Measurements from ENCODE around the gene GMEB2. TPM values are rescaled to one million over a fixed set of nuclear protein-coding genes. Genes with fewer than 3 reads are reported as not detected.
"Not testable (repeated sequence)": the region's sequence is repeated elsewhere in the genome, so short reads cannot be mapped to it uniquely, and the experiment has no call there.

The GMEB2 gene
- total RNA-seq, 6 experiments from 2014 or later, result 3.2 to 7.0 (median 5.1) TPM

DNA sequence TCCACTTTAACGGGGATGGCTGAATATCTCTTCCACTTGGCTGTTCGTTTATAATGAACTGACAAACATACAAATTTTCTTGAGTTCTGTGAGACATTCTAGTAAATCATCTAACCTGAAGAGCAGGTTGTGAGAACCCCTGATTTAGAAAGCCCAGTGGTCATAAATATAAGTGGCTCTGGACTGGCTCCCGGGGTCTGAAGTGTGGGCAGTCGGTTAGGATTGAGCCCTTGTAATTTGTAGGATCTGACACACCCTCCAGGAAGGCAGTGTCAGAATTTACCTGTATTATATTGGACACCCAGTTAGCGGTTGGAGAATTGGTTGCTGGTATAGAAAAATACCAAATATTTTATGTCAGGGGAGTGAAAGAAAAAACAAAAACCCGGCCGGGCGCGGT is 6.8 kb upstream of the GMEB2 start:
- intact Hi-C loops (cut with DNase I), result no loop called here
- no peak for TF ChIP-seq POLR2A (IDR thresholded peaks at IDR 0.05)
- TF ChIP-seq, protein P1, sequence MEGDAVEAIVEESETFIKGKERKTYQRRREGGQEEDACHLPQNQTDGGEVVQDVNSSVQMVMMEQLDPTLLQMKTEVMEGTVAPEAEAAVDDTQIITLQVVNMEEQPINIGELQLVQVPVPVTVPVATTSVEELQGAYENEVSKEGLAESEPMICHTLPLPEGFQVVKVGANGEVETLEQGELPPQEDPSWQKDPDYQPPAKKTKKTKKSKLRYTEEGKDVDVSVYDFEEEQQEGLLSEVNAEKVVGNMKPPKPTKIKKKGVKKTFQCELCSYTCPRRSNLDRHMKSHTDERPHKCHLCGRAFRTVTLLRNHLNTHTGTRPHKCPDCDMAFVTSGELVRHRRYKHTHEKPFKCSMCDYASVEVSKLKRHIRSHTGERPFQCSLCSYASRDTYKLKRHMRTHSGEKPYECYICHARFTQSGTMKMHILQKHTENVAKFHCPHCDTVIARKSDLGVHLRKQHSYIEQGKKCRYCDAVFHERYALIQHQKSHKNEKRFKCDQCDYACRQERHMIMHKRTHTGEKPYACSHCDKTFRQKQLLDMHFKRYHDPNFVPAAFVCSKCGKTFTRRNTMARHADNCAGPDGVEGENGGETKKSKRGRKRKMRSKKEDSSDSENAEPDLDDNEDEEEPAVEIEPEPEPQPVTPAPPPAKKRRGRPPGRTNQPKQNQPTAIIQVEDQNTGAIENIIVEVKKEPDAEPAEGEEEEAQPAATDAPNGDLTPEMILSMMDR (IDR thresholded peaks at IDR 0.05), result no peak
- peaks cover 0 to 4% (median 0%) of the 10 kb centered on the region in 4 donors for H3K4me1 ChIP-seq
- no peaks in the 10 kb centered on the region for H3K36me3 ChIP-seq
- ATAC-seq (no peak), DNase-seq (no peak)
- H3K27ac ChIP-seq, result no peak overlapping the region
- H3K4me3 ChIP-seq, result no peak overlapping the region
- H3K9me3 ChIP-seq, result no peaks in the 10 kb centered on the region
- 78% methylated on average over 9 of the region's 9 CpGs for WGBS (ENCODE audit: insufficient coverage, low coverage, low lambda C conversion rate, missing lambda C conversion rate)
- no peaks in the 10 kb centered on the region for H3K27me3 ChIP-seq

DNA sequence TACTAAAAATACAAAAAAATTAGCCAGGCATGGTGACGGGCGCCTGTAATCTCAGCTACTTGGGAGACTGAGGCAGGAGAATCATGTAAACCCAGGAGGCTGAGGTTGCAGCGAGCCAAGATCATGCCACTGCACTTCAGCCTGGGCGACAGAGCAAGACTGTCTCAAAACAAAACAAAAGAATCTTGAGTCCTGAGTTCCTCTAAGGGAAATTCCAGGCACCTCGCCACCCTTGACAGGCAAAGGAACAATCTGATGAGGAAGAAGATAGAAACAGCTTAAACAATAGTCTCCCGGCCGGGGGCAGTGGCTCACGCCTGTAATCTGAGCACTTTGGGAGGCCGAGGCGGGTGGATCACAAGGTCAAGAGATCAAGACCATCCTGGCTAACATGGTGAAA is 4.5 kb upstream of the GMEB2 start:
- H3K27ac ChIP-seq; intact Hi-C loops (cut with DNase I); H3K36me3 ChIP-seq; H3K9me3 ChIP-seq; H3K4me3 ChIP-seq; ATAC-seq; H3K27me3 ChIP-seq: not testable (repeated sequence)
- H3K4me1 ChIP-seq, result peaks cover 0 to 11% (median 0%) of the 10 kb centered on the region in 4 donors
- 58% methylated on average over 7 of the region's 10 CpGs for WGBS (ENCODE audit: insufficient coverage, low coverage, low lambda C conversion rate, missing lambda C conversion rate)
- peak in 1 of 3 donors; percentile 20 for DNase-seq

DNA sequence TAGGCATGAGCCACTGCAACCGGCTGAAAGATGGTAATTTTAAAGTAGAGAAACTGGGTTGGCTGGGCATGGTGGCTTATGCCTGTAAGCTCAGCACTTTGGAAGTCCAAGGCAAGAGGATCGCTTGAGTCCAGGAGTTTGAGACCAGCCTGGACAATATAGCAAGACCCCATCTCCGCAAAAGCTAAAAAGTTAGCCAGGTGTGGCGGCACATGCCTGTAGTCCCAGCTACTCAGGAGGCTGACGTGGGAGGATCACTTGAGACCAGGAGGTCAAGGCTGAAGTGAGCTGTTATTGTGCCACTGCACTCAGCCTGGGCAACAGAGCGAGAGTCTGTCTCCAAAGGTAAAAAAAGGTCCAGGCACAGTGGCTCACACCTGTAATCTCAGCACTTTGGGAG is 4.1 kb upstream of the GMEB2 start:
- WGBS (ENCODE audit: insufficient coverage, low coverage, low lambda C conversion rate, missing lambda C conversion rate), result 92% methylated on average over 6 of the region's 6 CpGs
- intact Hi-C loops (cut with DNase I); H3K27me3 ChIP-seq; H3K36me3 ChIP-seq; H3K4me3 ChIP-seq; H3K27ac ChIP-seq; H3K9me3 ChIP-seq; ATAC-seq: not testable (repeated sequence)
- peak in 1 of 3 donors; percentile 5 for DNase-seq
- H3K4me1 ChIP-seq, result peaks cover 0 to 11% (median 0%) of the 10 kb centered on the region in 4 donors

DNA sequence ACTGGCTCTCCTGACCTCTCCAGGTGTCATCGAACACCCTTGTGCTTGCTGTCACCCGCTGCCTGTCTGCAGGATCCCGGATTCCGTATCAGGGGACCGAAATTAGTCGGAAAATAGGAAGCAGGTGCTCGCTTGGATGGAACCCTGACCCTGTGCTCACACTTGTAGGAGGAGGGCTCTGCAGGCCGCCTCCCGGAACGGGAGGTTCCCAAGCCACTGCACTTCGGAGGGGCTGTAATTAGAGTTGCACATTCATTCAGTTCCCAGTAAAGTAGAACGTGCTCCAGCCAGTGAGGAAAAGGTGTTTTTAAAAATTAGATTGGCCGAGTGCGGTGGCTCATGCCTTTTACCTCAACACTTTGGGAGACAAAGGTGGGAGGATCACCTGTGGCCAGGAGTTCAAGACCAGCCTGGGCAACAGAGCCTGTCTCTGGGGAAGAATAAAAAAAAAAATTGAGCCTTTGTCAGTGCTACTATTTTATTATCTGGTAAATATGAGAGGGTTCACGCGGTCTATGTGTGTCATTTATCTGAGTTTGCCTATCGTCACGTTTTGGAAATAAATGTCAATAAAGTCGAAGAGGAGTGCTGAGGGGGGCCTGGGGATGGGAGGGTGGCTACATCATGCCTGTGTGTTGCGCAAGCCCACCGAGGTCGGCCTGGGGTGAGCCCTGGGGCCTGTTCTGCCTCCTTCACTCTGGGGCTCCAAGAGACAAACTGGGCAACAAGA is 1.5 kb upstream of the GMEB2 start:
- H3K4me1 ChIP-seq, result peaks cover 0 to 11% (median 0%) of the 10 kb centered on the region in 4 donors
- ATAC-seq (peak; percentile 67 to 71 (median 70)), DNase-seq (peak; percentile 64 to 73 (median 72))
- no peaks in the 10 kb centered on the region for H3K27me3 ChIP-seq
- no peaks in the 10 kb centered on the region for H3K9me3 ChIP-seq
- peak overlapping the region in 2 of 3 donors; percentile 31 to 93 for H3K27ac ChIP-seq
- no peaks in the 10 kb centered on the region for H3K36me3 ChIP-seq
- 2% methylated on average over 18 of the region's 22 CpGs for whole genome bisulfite sequencing (ENCODE audit: insufficient coverage, low coverage, low lambda C conversion rate, missing lambda C conversion rate)
- H3K4me3 ChIP-seq, result peak overlapping the region; percentile 96 to 98 (median 97)
- peak; percentile 54 for TF ChIP-seq POLR2A (IDR thresholded peaks at IDR 0.05)
- TF ChIP-seq, protein P1 (IDR thresholded peaks at IDR 0.05), result no peak
- intact Hi-C loops (cut with DNase I), result no loop called here

DNA sequence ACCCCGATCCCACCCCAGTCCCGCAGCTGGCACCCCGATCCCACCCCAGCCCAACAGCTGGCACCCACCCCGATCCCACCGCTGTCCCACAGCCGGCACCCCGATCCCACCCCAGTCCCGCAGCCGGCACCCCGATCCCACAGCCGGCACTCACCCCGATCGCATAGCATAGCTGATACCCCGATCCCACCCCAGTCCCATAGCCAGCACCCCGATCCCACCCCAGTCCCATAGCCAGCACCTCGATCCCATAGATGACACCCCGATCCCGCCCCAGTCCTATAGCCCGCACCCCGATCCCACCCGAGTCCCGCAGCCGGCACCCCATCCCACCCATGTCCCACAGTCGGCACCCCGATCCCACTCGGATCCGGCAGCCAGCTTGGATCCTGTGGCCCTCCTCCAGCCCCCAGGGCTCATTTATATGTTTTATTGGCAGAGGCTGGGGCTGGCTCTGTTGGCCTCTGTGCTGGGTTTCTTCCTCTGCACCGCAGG is 897 bp upstream of the GMEB2 start:
- no peak for TF ChIP-seq POLR2A (IDR thresholded peaks at IDR 0.05)
- TF ChIP-seq, protein P1 (IDR thresholded peaks at IDR 0.05), result no peak
- Histone ChIP-seq H3K4me3 (peak overlapping the region; percentile 96 to 98 (median 97)), H3K4me1 (peaks cover 0 to 11% (median 0%) of the 10 kb centered on the region in 4 donors), H3K9me3 (no peaks in the 10 kb centered on the region), H3K27ac (peak overlapping the region in 2 of 3 donors; percentile 93 to 94), H3K36me3 (no peaks in the 10 kb centered on the region), H3K27me3 (no peaks in the 10 kb centered on the region)
- intact Hi-C loops (cut with DNase I), result no loop called here
- 3% methylated on average over 21 of the region's 28 CpGs for WGBS (ENCODE audit: insufficient coverage, low coverage, low lambda C conversion rate, missing lambda C conversion rate)
- peak in 2 of 3 donors; percentile 49 to 61 for DNase-seq
- peak; percentile 25 to 40 (median 32) for ATAC-seq

All from right lobe of liver (tissue), 6 donors.